Measurements from ENCODE around the gene GAS2L2.
A peak's percentile ranks its signal among the peaks of the same experiment; 100 is the strongest.

Gene GAS2L2

DNA sequence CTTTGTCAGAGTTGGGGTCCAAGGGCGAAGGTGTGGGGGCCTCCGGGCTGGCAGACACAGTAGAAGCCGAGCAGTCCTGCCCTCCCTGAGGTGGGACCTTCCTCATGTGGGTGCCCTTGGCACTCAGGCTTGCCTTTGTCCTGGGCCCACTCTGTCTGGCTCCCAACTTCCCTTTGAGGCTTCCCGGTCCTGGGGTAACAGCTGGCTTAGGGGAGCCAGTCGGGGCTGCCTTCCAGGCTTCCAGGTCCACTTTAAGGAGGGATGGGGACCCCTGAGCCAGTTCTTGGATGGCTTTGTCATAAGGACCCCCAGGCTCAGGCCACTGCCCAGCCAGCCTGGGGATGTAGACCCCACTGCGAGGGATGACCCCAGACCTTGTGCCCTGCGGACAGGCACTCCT is 7.8 kb downstream of the GAS2L2 start:
- DNase-seq, result no peak

DNA sequence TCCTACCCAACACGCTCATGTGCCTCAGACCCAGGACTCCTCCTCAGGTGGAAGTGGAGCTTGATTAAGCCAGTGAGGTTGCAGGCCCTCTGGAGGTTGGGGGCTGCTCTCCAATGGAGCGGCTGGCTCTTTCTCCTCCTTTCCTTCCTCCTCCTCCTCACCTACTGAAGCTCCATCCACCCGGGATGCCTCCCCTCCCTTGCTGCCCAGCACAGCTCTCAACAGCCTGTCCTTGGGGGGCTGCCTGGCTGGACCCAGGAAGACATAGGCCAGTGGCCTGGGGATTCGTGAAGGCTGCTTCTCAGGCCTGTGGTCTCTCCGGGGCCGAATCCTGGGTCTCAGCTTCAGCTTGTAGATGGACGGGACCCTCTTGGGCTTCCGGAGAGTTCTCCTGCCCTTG is 8.2 kb downstream of the GAS2L2 start:
- no peak for DNase-seq

DNA sequence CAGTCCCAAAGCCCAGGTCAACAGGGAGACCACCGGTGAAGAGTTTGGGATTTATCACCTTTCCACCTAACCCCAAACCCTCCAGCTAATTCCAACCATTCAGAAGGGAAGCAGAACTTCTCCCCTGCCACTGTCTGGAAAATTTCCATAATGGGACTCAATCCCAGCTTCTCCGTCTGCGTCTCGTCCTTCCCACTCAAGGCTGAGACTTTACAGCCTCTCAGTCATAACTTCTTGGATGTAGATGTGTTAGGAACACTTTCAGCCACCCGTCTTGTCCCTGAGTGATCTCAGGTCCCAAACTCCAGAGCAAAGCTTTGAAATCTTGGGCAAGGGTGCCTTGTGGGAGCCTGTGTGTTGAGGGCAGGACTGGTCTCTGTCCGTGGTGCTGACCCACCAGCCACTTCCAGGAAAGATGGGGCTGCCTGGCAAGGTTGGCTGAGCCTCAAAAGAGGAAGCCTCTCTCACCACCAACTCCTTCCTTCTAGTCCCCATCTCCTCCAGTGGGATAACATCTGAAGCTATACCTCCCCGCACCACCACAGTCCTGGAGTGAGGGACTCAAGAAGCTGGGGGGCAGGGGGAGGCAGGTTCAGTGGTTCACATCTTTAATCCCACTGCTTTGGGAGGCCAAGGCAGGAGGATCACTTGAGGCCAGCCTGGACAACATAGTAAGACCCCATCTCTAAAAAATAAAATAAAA is 9.3 kb downstream of the GAS2L2 start:
- no peak for DNase-seq

DNA sequence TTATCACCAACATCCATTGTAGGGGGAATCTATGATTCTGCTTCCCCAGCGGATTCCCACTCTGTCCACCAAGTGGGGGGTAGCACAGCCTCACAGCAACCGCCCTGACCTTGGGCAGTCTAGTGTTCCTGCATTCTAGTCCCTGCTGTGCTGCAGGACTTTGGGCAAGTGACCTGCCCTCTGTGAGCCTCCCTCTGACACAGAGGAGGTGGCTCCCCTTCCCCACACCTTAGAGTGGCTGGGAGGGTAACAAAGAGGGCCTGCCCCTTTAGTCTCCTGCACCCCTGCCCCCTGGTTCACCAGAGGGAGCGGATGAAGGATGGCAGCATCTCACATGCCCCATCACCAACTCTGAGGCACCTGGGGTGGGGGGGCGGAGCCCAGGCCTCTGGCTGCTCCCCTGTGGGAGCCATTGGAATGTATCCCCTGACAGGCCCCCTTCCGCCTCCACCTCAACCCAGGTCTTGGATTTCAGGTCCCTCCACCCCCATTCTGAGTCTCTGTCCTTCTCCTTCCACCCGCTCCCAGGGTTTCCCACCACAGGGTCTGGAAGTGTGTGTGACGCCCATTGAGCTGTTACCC is 10.1 kb downstream of the GAS2L2 start:
- DNase-seq, result no peak

DNA sequence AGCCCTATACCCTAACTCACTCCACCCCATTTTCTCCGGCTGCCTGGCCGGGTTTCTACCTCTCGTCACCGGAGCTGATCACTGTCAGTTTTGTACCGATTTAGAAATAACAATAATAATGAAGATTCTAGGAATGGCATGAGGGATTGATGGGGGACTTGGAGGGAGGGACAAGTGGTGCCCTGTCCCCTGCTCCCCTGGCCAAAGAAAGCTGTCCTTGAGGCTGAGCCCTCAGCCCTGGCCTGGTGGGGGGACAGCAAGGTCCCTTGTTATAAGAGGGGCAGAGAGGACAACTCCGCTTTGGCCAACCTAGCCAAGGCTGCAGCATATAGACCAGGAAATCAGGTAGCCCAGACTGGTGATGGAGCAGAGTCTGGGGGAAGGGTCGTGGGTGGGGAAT is 10.5 kb downstream of the GAS2L2 start:
- no peak for DNase-seq

DNA sequence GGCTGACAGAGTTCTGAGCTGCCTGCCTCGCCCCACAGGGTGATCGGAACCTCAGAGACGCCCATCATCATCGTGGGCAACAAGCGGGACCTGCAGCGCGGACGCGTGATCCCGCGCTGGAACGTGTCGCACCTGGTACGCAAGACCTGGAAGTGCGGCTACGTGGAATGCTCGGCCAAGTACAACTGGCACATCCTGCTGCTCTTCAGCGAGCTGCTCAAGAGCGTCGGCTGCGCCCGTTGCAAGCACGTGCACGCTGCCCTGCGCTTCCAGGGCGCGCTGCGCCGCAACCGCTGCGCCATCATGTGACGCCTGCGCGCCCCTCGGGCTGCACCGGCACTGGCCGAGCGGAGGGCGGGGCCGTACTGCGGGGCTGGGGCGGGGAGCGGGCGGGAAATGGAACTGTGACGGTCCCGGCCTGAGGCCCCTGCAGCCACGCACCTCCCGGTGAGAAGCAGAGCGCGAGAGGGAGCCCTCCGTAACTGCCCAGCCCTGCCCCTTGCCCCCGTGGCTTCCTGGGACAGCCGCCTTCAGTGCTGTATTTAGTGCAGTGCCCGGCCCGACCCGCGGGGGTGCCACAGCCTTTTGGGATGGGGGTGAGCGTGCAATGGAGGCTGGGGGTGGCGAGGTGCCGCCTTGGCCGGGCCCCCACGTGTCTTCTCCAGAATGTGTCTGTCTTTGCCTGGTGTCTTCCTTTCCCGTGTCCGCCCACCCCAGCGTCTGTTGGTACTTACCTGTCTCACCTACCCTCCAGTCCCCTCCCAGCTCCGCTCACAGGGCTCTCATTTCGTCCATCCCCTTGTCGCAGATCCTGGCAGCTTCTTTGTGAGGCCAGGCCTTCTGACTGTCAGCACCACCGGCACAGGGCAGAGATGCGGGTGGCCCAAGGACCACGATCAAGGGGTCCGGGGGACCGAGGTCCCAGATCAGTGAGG is 11.8 kb downstream of the GAS2L2 start:
- peak; percentile 15 for DNase-seq

DNA sequence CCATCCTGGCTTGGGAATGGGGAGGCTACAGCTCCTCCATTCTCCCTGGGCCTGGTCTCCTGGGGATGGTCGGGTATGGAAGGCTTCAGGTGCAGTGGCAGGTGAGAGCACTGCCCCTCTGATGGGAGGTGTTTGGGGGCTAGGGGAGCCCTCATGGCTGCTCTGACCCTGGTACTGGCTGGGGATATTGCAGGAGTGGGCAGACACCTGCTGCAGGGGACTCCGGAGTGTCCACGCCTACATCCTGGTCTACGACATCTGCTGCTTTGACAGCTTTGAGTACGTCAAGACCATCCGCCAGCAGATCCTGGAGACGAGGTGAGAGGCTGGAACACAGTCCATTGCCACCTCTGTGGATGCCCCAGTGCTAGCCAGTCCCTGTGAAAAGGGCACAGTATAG is 12.8 kb downstream of the GAS2L2 start:
- no peak for DNase-seq

DNA sequence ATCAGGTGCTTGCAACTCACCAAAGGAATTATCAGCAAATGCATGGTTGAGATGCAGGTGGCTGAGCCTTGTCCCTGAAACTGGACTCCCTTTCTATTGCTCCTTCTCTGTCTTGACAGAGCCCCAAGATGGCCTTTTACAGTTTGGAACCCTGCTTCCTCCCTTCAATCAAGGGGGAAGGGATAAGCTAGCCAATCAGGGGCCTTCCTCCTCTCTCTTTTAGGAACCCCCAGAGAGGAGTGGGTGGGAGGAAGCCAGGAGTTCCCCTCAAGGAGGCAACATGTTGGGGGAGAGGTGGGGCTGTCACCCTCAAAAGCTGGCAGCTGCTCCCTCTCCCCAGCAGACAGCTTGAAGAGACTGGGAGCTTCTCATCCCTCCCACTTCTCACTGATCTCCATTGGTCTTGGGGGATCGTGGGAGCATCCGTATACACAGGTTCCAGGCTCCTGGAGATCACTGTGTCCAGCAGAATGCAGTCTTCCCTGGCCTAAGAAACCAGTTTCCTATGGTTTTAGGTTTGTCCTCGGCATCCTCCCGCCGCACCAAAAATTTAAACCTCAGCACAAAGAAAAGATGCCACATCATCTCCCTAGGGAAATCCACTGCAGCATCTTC is 14.4 kb downstream of the GAS2L2 start:
- DNase-seq, result no peak

DNA sequence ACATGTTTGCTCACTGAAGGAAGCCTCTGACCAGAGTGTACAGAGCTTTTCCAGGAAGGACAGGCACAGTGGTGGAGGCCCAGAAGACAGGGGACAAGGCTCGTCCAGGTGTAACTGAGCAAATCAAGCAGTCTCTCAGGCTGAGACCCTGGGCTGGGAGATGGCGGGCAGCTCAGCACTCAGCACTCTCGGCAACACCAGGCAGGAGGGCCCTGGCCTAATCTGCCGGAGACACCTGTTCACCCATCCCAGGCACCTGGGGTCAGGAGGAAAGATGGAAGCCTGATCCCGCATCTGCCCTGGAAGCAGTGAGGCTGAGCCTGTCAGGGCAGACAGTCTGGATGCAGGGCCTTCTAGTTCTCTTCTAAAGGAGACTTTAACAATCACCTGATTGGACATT is 16.8 kb downstream of the GAS2L2 start:
- no peak for DNase-seq

DNA sequence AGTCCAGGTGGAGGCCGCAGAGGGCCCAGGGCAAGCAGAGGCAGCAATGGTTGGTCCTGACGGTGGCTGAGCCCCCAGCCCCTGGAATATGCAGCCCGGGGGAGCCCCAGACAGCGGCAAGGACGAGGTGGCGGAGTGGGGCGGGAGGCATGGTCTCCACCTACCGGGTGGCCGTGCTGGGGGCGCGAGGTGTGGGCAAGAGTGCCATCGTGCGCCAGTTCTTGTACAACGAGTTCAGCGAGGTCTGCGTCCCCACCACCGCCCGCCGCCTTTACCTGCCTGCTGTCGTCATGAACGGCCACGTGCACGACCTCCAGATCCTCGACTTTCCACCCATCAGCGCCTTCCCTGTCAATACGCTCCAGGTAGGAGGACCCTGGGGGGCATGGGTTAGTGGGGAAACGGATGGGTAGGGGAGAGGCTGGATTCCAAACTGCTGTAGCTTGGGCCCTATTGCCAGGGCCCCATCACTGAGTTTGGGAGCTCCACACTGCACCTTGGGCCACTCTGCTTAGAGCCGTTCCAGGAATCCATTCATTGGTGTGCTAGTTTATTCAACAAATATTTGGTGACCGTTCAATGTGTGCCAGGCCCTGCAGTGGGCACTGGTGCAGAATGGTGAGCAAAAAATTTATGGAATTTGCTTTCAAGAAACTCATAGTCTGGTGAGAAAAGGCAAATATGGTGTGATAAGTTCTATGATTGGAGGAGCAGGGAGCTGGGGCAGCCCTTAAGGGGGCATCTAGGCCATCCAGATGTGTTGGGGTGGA is 17.8 kb downstream of the GAS2L2 start:
- DNase-seq, result no peak

DNA sequence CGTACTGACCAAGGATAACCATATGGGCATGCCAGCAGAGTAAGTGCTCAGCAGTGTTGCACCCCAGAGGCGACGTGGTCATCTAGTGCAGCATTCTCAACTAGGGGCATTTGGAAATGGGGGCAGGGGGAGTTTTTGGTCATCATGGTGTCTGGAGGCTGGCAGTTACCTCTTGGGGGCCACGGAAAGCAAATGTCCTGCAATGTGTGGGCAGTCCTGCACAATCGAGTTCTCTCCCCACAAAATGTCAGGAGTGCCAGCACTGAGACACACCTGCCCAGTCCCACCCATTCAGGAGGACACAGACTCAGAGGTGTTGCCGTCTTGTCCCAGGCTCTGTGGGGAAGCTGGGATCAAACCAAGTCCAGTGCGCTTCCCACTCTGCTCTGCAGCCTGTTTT is 18.6 kb downstream of the GAS2L2 start:
- DNase-seq, result no peak

DNA sequence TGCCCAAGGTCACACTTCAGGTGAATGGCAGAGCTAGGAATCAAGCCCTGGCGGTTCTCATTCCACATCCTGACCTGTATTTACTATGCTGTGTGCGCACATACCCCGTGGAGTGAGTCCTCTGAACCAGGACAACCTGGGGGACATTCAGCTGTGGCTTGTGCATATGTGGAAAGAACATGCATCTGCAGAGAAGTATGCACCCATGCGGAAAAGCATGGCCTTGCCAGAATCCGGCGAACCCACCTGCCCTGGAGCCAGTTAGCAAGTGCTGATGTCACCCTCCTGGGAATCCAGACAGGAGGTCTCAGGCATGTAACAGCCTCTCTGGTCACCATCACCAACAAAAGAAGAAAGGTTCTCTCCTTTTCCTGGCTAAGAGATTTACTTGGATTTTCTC is 19.7 kb downstream of the GAS2L2 start:
- no peak for DNase-seq

DNA sequence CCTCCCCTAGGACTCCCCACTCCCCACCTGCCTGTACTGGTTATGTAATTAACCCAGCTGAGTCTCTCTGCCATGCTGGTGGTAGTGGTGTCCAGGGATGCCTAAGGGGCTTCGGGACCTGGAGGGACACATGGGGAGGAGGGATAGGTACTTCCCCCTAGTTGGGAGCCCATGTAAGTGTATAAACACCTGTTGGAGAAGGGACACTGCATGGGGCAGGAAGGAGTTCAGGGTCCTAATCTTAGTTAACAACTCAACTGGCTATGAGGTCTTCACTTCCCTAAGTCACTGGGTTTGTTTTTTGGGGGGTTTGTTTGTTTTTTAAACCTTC is 20.3 kb downstream of the GAS2L2 start:
- DNase-seq, result no peak

DNA sequence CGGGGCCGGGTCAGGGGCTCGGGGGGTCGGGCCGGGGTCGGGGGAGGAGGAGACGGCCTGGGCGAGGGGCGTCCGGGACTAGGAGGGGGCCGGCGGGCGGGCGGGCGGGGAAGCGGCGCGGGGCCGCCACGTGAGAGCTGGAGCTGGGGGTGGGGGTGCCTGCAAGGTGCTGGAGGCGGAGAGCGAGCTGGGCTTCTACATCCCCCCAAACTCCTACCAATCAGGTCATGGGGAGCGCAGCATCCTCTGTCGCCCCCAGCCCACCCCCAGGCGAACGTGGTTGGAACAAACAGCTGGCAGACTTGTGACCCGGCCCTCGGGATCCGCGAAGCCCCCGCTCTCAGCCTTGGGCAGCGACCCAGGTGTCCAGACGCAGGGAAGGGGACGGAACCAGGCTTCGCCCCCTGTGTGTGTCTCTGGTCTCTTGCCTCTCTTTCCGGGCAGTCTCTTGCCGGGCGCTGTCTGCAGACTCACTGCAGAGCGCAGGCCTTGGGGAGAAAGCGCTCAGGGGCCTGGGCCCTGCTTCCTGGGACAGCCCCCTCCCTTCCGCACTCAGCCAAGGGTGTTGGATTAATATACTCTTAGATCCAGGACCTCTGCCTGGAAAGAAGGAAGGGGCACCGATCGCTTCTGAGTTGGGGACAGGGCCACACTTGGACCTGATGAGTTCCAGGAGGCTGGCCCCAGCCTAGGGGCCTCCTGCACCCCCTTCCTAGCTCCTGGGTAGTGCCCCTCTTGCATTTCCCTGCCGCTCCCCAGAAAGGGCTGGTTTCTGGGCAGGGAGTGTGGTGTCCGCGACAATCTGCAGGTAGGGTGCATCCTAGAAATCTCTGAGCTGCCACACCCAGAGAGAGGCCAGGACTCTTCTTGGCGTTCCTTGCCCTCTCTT is 20.9 kb downstream of the GAS2L2 start:
- DNase-seq, result no peak

DNA sequence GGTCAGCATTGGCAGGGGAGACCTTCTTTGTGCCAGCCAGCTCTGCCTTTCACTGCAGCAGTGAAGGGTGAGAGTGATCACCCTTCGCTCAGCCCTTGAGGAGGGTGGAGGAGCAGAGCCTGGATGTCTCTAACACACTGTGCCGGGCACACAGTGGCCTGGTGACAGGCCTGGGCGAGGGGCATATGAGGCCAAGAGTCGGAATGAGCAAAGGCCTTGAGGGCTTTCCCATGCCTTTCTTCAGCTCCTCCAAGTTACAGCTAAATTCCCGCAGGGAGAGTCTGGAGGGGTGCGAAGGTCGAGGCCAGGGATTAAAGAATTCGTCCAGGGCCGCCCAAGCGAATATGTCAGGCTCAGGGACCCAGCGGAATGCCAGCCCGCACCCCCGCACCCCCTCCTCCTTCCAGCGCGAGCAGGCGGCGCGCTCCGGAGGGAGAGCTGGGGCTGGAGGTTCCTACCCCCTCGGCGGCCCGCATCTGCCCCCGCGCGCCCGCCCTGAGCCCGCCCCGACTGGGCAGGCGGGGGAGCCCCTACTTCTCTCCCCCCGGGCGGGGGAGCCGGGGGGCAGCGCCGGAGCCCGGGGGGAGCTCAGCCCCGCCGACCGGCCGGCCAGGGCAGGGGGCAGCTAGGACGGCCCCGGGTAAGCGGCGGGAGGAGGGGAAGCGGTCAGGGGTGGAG is 21.7 kb downstream of the GAS2L2 start, which contains the start of gene RASL10B:
Gene RASL10B (plus strand): TSS at position 401 of the 678 bp plus-strand sequence. CDS start 3,546 bp downstream, outside the sequence.
- peak; percentile 65 for DNase-seq

DNA sequence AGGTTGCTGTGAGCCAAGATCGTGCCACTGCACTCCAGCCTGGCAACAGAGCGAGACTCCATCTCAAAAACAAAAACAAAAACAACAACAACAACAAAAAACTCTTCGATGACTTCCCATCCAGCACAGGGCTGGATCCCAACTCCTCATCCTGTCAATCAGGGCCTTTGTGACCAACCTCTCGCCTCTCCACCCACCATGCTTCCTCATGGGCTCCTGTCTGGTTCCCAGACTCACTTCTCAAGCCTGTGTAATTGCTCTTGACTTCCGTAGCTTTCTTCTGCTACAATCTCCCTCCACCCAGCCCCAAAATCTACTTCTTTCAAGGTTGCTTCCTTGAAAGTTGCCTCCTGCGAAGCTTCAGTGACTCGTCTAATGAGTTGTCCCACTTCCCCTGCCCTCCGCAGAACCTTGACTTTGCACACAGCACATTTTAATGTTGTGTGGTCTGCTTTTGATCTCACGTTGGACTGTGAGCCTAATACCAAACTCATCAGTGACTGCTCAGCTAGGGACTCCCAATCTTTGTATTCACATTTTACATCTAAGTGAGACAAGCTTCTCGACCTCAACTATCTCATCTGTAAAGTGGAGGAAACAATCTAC is 22.5 kb downstream of the GAS2L2 start:
- DNase-seq, result no peak

DNA sequence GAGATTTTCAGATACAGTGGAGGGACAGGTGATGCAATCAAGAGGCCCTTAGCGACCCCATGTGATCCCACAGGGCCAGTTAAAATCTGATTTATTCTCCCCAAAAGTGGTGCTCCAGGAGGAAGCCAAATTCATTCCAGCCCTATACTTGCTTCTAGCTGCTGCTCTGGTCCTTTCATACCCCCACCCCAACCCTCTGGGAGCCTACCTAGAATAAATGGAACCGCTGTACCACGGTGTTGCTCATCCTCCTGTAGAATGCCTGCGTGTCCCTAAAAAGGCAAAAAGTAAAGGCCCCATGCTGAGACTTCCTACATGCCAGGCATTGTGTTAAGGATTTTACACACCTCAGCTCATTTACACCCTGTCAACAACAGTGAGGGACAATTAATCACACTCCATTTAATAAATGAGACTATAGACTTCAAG is 23.6 kb downstream of the GAS2L2 start:
- no peak for DNase-seq

DNA sequence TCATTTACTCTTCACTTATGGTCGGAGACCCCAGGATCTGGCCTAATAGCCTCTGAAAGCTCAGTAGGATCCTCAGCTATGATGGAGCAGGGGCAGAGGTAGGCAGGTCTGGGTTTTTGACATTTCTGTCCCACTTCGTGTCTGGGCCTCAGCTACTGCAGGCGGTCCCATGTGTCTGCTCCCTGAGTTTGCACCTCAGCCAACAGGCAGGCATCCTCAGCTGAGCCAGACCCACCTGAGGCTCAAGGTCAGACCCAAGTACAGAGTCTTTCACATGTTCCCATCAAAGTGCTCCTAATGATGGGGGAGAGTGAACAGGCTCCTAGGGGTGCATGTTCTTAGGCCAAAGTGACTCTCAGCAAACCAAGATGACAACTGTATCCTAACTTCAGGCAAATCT is 24.5 kb downstream of the GAS2L2 start:
- DNase-seq, result no peak

DNA sequence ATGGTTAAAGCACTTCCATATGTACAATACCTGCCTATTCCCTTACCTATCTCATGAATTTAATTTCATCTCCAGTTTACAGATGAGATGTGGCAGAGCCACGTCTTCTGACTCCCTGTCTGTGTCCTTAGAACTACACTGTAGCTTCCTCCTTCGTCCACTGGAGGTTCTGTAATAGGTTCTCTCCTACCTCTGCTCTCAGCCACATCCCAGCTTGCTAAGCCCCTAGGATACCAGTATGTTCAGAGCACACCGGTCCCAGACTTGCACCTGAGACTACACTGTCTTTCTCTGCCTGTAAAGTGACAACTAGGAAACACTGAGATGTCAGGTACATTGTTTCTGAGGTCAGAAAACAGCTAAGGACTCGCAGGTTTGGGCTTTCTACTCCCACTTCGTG is 25.4 kb downstream of the GAS2L2 start:
- DNase-seq, result no peak

DNA sequence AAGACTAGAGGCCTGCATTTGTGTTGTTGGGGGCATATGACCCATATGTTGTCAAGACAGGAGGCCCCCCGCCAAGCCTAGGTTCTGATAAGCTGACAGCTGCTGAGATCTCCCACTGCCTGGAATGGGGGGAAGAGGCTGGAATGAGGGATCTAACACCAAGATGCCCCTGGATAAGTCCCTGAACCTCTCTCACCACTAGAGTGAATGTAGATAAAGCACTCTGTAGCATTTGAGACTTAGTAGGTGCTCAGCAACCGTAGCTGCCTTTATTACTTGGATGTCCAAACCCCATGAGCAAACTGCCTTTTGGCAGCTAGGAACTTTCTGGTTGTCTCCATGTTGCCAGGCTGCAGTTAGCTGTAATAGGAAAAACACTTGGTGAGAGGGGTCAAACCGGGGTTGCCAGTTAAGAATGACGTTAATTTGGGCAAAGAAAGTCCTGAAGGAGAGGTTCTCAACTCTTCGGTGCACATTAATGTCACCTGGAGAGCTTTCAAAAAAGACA is 26.0 kb downstream of the GAS2L2 start:
- DNase-seq, result no peak

Data from stimulated activated CD4-positive, alpha-beta T cell treated with anti-CD3 and anti-CD28 coated beads, Interleukin-4, amount 100 ng/mL, for 1 hour (primary cell).